Activated CD4-positive, alpha-beta memory T cell treated with anti-CD3 and anti-CD28 coated beads for 36 hours (primary cell): ENCODE results near the gene HIVEP2. TPM values are rescaled to one million over a fixed set of nuclear protein-coding genes. Genes with fewer than 3 reads are reported as not detected.

Experiments used
- CTCF ChIA-PET: fragments of 350-600 bp; sonication (Branson Sonifier 250); formaldehyde crosslinking; loops from one replicate; lab custom pipeline; 2021; ENCODE audit warnings: antibody characterized with exemption, inconsistent platforms; lab: Charles Lee
- POLR2A ChIA-PET: fragments of 350-600 bp; sonication (Branson Sonifier 250); formaldehyde crosslinking; loops from one replicate; lab custom pipeline; 2021; ENCODE audit warnings: antibody characterized with exemption; lab: Charles Lee
- DNase-seq: peaks from one replicate; pipeline ENCODE4 v3.0.0-alpha.2; 2020
- H3K27ac Mint-ChIP-seq: one replicate; pipeline ENCODE4 v1.8.0; 2021; ENCODE audit warnings: mixed read lengths
- H3K27me3 Mint-ChIP-seq: one replicate; pipeline ENCODE4 v1.8.0; 2021; ENCODE audit warnings: mixed read lengths
- H3K36me3 Mint-ChIP-seq: one replicate; pipeline ENCODE4 v1.8.0; 2021; ENCODE audit warnings: mixed read lengths
- H3K4me1 Mint-ChIP-seq: one replicate; pipeline ENCODE4 v1.8.0; 2021; ENCODE audit warnings: low read depth, mixed read lengths
- H3K4me3 Mint-ChIP-seq: one replicate; pipeline ENCODE4 v1.8.0; 2021; ENCODE audit warnings: mild to moderate bottlenecking, mixed read lengths
- H3K9me3 Mint-ChIP-seq: one replicate; pipeline ENCODE4 v1.8.0; 2021; ENCODE audit warnings: mixed read lengths
- intact Hi-C: fragments of 100-400 bp; cut with micrococcal nuclease; formaldehyde crosslinking; loops from one replicate; pipeline ENCODE4 v1.15.1; 2023
- total RNA-seq, 2 experiments: library from RNA; stranded (reverse); gene quantifications; one replicate each; pipeline ENCODE4 v1.2.3, GENCODE V29; 2021

The HIVEP2 gene
- total RNA-seq, 2 experiments from 2014 or later: 24.3 to 25.1 TPM

GRCh38 chr6:142850679-142851423 lies 94.1 kb downstream of the HIVEP2 start:
- intact Hi-C loops: loop anchor here (1.0 to 10.0 kb wide), 6 partner anchors 8 to 286 kb away; no protein-coding TSS in a partner anchor
- peak overlapping the region; percentile 94 for H3K27ac Mint-ChIP-seq
- POLR2A ChIA-PET: interaction anchor here (0.9 to 3.5 kb wide), 6 partner anchors 8 to 62 kb away, joined by 3 to 25 read pairs (median 3); no protein-coding TSS in a partner anchor
- no peaks in the 10 kb centered on the region for H3K9me3 Mint-ChIP-seq
- H3K4me1 Mint-ChIP-seq: peaks cover 97% of the 10 kb centered on the region
- peak overlapping the region; percentile 58 for H3K4me3 Mint-ChIP-seq
- peaks cover 2% of the 10 kb centered on the region for H3K36me3 Mint-ChIP-seq
- CTCF ChIA-PET: interaction anchor here (0.9 to 1.3 kb wide), 2 partner anchors 8 to 85 kb away, joined by 3 to 4 read pairs; no protein-coding TSS in a partner anchor
- no peaks in the 10 kb centered on the region for H3K27me3 Mint-ChIP-seq
- DNase-seq: peak; percentile 71

- no peak overlapping the region for H3K4me3 Mint-ChIP-seq
- POLR2A ChIA-PET: interaction anchor here (0.8 to 1.9 kb wide), 4 partner anchors 30 to 98 kb away, joined by 3 to 8 read pairs (median 4); no protein-coding TSS in a partner anchor
- no peak for DNase-seq
These were observed 96.0 kb downstream of the HIVEP2 start for GRCh38 chr6:142848976-142849375.

GRCh38 chr6:142848156-142848555 lies 96.8 kb downstream of the HIVEP2 start:
- no peak for DNase-seq
- ChIA-PET CTCF (interaction anchor here (0.6 to 1.5 kb wide), 4 partner anchors 36 to 95 kb away, joined by 3 to 4 read pairs (median 3); no protein-coding TSS in a partner anchor), POLR2A (interaction anchor here (1.2 to 1.3 kb wide), 2 partner anchors 9 to 98 kb away, joined by 4 to 5 read pairs; no protein-coding TSS in a partner anchor)
- H3K4me3 Mint-ChIP-seq: no peak overlapping the region
- H3K27ac Mint-ChIP-seq: peak overlapping the region; percentile 52
- peaks cover 97% of the 10 kb centered on the region for H3K4me1 Mint-ChIP-seq
- intact Hi-C loops: loop anchor here (5.0 kb wide), 1 partner anchor 156 kb away; no protein-coding TSS in a partner anchor
- no peaks in the 10 kb centered on the region for H3K9me3 Mint-ChIP-seq
- no peaks in the 10 kb centered on the region for H3K27me3 Mint-ChIP-seq
- H3K36me3 Mint-ChIP-seq: peaks cover 4% of the 10 kb centered on the region

More at GRCh38 chr6:142848976-142849375, 96.0 kb downstream of the HIVEP2 start:
- H3K9me3 Mint-ChIP-seq: no peaks in the 10 kb centered on the region
- CTCF ChIA-PET: interaction anchor here (0.6 to 1.2 kb wide), 3 partner anchors 57 to 1164 kb away, joined by 3 read pairs; no protein-coding TSS in a partner anchor
- peaks cover 97% of the 10 kb centered on the region for H3K4me1 Mint-ChIP-seq
- intact Hi-C loops: loop anchor here (5.0 kb wide), 1 partner anchor 157 kb away; no protein-coding TSS in a partner anchor
- peak overlapping the region; percentile 74 for H3K27ac Mint-ChIP-seq
- H3K36me3 Mint-ChIP-seq: peaks cover 4% of the 10 kb centered on the region
- no peaks in the 10 kb centered on the region for H3K27me3 Mint-ChIP-seq

GRCh38 chr6:142846883-142847287 lies 98.1 kb downstream of the HIVEP2 start:
- H3K27ac Mint-ChIP-seq: peak overlapping the region; percentile 88
- CTCF ChIA-PET: interaction anchor here (1.5 kb wide), 2 partner anchors 38 to 96 kb away, joined by 3 to 4 read pairs; no protein-coding TSS in a partner anchor
- no peak for DNase-seq
- H3K4me3 Mint-ChIP-seq: peak overlapping the region; percentile 72
- POLR2A ChIA-PET: interaction anchor here (1.3 to 3.2 kb wide), 2 partner anchors 8 to 99 kb away, joined by 4 to 20 read pairs; no protein-coding TSS in a partner anchor
- intact Hi-C loops: loop anchor here (5.0 kb wide), 1 partner anchor 155 kb away; no protein-coding TSS in a partner anchor
- no peaks in the 10 kb centered on the region for H3K27me3 Mint-ChIP-seq
- H3K36me3 Mint-ChIP-seq: peaks cover 4% of the 10 kb centered on the region
- H3K9me3 Mint-ChIP-seq: no peaks in the 10 kb centered on the region
- peaks cover 98% of the 10 kb centered on the region for H3K4me1 Mint-ChIP-seq

GRCh38 chr6:142846459-142846831 lies 98.5 kb downstream of the HIVEP2 start:
- POLR2A ChIA-PET: interaction anchor here (1.3 to 3.2 kb wide), 2 partner anchors 8 to 80 kb away, joined by 4 to 20 read pairs; no protein-coding TSS in a partner anchor
- H3K27ac Mint-ChIP-seq: peak overlapping the region; percentile 88
- H3K36me3 Mint-ChIP-seq: peaks cover 4% of the 10 kb centered on the region
- H3K4me1 Mint-ChIP-seq: peaks cover 98% of the 10 kb centered on the region
- no peaks in the 10 kb centered on the region for H3K9me3 Mint-ChIP-seq
- H3K27me3 Mint-ChIP-seq: no peaks in the 10 kb centered on the region
- CTCF ChIA-PET: no interaction called here
- no peak for DNase-seq
- intact Hi-C loops: loop anchor here (5.0 kb wide), 1 partner anchor 154 kb away; no protein-coding TSS in a partner anchor
- peak overlapping the region; percentile 72 for H3K4me3 Mint-ChIP-seq

- ChIA-PET POLR2A (interaction anchor here (0.6 to 3.2 kb wide), 8 partner anchors 9 to 100 kb away, joined by 3 to 20 read pairs (median 4); no protein-coding TSS in a partner anchor), CTCF (interaction anchor here (0.9 to 1.4 kb wide), 5 partner anchors 9 to 153 kb away, joined by 3 to 4 read pairs (median 3); no protein-coding TSS in a partner anchor)
- no peaks in the 10 kb centered on the region for H3K9me3 Mint-ChIP-seq
- peak overlapping the region; percentile 72 for H3K4me3 Mint-ChIP-seq
- H3K27me3 Mint-ChIP-seq: no peaks in the 10 kb centered on the region
- intact Hi-C loops: loop anchor here (1.0 to 5.0 kb wide), 3 partner anchors 10 to 154 kb away; no protein-coding TSS in a partner anchor
- H3K27ac Mint-ChIP-seq: peak overlapping the region; percentile 88
- peak; percentile 65 for DNase-seq
- peaks cover 4% of the 10 kb centered on the region for H3K36me3 Mint-ChIP-seq
- peaks cover 96% of the 10 kb centered on the region for H3K4me1 Mint-ChIP-seq
These were observed 99.1 kb downstream of the HIVEP2 start for GRCh38 chr6:142845624-142846458.

GRCh38 chr6:142845143-142845571 lies 99.8 kb downstream of the HIVEP2 start:
- Mint-ChIP-seq H3K4me1 (peaks cover 94% of the 10 kb centered on the region), H3K4me3 (peak overlapping the region; percentile 72), H3K27ac (peak overlapping the region; percentile 88), H3K27me3 (no peaks in the 10 kb centered on the region), H3K9me3 (no peaks in the 10 kb centered on the region), H3K36me3 (peaks cover 4% of the 10 kb centered on the region)
- intact Hi-C loops: loop anchor here (1.0 to 5.0 kb wide), 3 partner anchors 11 to 153 kb away; no protein-coding TSS in a partner anchor
- ChIA-PET POLR2A (interaction anchor here (1.0 to 3.2 kb wide), 5 partner anchors 10 to 101 kb away, joined by 3 to 20 read pairs (median 4); no protein-coding TSS in a partner anchor), CTCF (interaction anchor here (0.9 to 1.4 kb wide), 5 partner anchors 10 to 153 kb away, joined by 3 to 4 read pairs (median 3); no protein-coding TSS in a partner anchor)
- DNase-seq: no peak

- H3K4me1 Mint-ChIP-seq: peaks cover 95% of the 10 kb centered on the region
- H3K27me3 Mint-ChIP-seq: no peaks in the 10 kb centered on the region
- intact Hi-C loops: loop anchor here (5.0 kb wide), 1 partner anchor 72 kb away; no protein-coding TSS in a partner anchor
- ChIA-PET POLR2A (interaction anchor here (0.6 to 3.9 kb wide), 13 partner anchors 8 to 102 kb away, joined by 3 to 34 read pairs (median 8); partner anchors contain the start of gene HIVEP2), CTCF (interaction anchor here (1.1 to 3.0 kb wide), 4 partner anchors 21 to 183 kb away, joined by 3 to 10 read pairs (median 8); no protein-coding TSS in a partner anchor)
- peaks cover 2% of the 10 kb centered on the region for H3K36me3 Mint-ChIP-seq
- H3K4me3 Mint-ChIP-seq: peak overlapping the region; percentile 72
- peak overlapping the region; percentile 88 for H3K27ac Mint-ChIP-seq
- no peaks in the 10 kb centered on the region for H3K9me3 Mint-ChIP-seq
- DNase-seq: no peak
These were observed 100.8 kb downstream of the HIVEP2 start for GRCh38 chr6:142844065-142844755.

- ChIA-PET POLR2A (interaction anchor here (0.6 to 3.9 kb wide), 24 partner anchors 9 to 1284 kb away, joined by 3 to 34 read pairs (median 5); partner anchors contain the start of gene HIVEP2), CTCF (interaction anchor here (0.8 to 3.0 kb wide), 11 partner anchors 8 to 183 kb away, joined by 3 to 10 read pairs (median 6); no protein-coding TSS in a partner anchor)
- peak overlapping the region; percentile 88 for H3K27ac Mint-ChIP-seq
- no peak for DNase-seq
- peaks cover 2% of the 10 kb centered on the region for H3K36me3 Mint-ChIP-seq
- intact Hi-C loops: loop anchor here (1.0 to 5.0 kb wide), 5 partner anchors 8 to 71 kb away; no protein-coding TSS in a partner anchor
- H3K4me3 Mint-ChIP-seq: peak overlapping the region; percentile 67
- H3K4me1 Mint-ChIP-seq: peaks cover 93% of the 10 kb centered on the region
- H3K9me3 Mint-ChIP-seq: no peaks in the 10 kb centered on the region
- H3K27me3 Mint-ChIP-seq: no peaks in the 10 kb centered on the region
These were observed 101.6 kb downstream of the HIVEP2 start for GRCh38 chr6:142843361-142843760.
